ENCODE data around the gene PHF2. TPM values are rescaled to one million over a fixed set of nuclear protein-coding genes. Genes with fewer than 3 reads are reported as not detected.
A peak's percentile ranks its signal among the peaks of the same experiment; 100 is the strongest.

The PHF2 gene
- total and polyA plus RNA-seq, 3 experiments from 2014 or later, result 3.0 to 25.0 (median 22.4) TPM

- H3K4me3 ChIP-seq (ENCODE audit: low read length), result no peak overlapping the region
- H3K27ac Mint-ChIP-seq, result peak overlapping the region in 3 of 8 donors; percentile 19 to 83 (median 61)
- ChIA-PET CTCF (no interaction called here), POLR2A (no interaction called here)
- H3K27ac ChIP-seq (ENCODE audit: low read depth, low read length), result no peak overlapping the region
- H3K27me3 Mint-ChIP-seq, result no peaks in the 10 kb centered on the region
- H3K36me3 Mint-ChIP-seq, result peaks cover 5 to 28% (median 17%) of the 10 kb centered on the region in 3 donors
- H3K9me3 ChIP-seq (ENCODE audit: low read length), result peaks cover 7% of the 10 kb centered on the region
- H3K36me3 ChIP-seq (ENCODE audit: insufficient read depth, low read length), result no peaks in the 10 kb centered on the region
- peaks cover 31 to 48% (median 32%) of the 10 kb centered on the region in 3 donors for H3K4me1 Mint-ChIP-seq
- H3K4me3 Mint-ChIP-seq, result peak overlapping the region in 1 of 7 donors; percentile 3
- no peaks in the 10 kb centered on the region for H3K27me3 ChIP-seq (ENCODE audit: insufficient read depth, low read length, poor library complexity, severe bottlenecking)
- DNase-seq, result no peak
- H3K4me1 ChIP-seq (ENCODE audit: insufficient read depth, low read length), result no peaks in the 10 kb centered on the region
- peaks cover 19 to 28% (median 23%) of the 10 kb centered on the region in 5 donors for H3K9me3 Mint-ChIP-seq
Observed at GRCh38 chr9:93612796-93613154, 36.4 kb downstream of the PHF2 start.

DNA sequence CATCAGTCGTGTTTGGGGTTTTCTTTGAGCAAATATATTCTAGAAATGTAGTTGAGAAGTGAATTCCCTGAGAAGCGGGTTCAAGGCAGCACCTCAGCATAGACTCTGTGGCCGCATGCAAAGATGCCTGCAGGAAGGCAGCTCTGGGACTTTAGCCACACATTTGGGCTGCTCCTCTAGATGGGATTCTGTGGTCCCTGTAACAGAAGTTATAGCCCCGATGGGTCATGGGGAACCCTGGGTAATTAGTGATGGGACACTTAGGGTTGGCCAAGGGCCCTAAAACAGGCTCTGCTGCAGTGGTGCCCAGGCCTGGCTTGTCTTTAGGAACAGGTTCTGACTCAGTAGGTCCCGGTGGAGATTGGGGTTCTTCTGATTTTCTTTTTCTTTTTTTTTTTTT, 36.8 kb downstream of the PHF2 start:
- peaks cover 31 to 51% (median 33%) of the 10 kb centered on the region in 3 donors for H3K4me1 Mint-ChIP-seq

DNA sequence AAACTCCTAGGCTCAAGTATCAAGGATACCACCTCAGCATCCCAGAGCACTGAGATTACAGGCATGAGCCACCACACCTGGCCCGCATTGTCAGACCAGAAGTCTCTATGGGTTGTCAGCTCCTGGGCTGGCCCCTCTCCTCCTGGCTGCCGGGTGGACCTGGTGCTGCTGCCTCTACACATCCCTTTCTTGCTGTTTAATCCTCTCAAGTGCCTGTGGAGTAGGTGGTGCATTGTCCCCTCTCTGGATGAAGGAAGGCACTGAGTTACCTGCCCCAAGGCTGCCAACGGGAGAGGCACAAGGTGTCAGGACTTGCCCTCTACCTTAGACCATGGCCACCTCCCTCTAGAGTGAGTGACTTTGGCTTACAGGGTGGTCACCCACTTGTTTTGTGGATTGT, 37.4 kb downstream of the PHF2 start:
- Histone ChIP-seq H3K9me3 (ENCODE audit: low read length) (peaks cover 7% of the 10 kb centered on the region), H3K4me1 (ENCODE audit: insufficient read depth, low read length) (no peaks in the 10 kb centered on the region), H3K27me3 (ENCODE audit: insufficient read depth, low read length, poor library complexity, severe bottlenecking) (no peaks in the 10 kb centered on the region), H3K36me3 (ENCODE audit: insufficient read depth, low read length) (no peaks in the 10 kb centered on the region), H3K27ac (ENCODE audit: low read depth, low read length) (no peak overlapping the region), H3K4me3 (ENCODE audit: low read length) (no peak overlapping the region)
- POLR2A ChIA-PET, result no interaction called here
- Mint-ChIP-seq H3K27me3 (no peaks in the 10 kb centered on the region), H3K4me3 (no peak overlapping the region), H3K36me3 (peaks cover 5 to 23% (median 21%) of the 10 kb centered on the region in 3 donors), H3K27ac (no peak overlapping the region), H3K9me3 (peaks cover 13 to 23% (median 20%) of the 10 kb centered on the region in 5 donors), H3K4me1 (peaks cover 31 to 57% (median 39%) of the 10 kb centered on the region in 3 donors)
- CTCF ChIA-PET, result no interaction called here
- no peak for DNase-seq

More for the DNA sequence above, 36.8 kb downstream of the PHF2 start:
- H3K36me3 Mint-ChIP-seq, result peaks cover 5 to 28% (median 20%) of the 10 kb centered on the region in 3 donors
- CTCF ChIA-PET, result no interaction called here
- POLR2A ChIA-PET, result no interaction called here
- no peak for DNase-seq
- no peaks in the 10 kb centered on the region for H3K4me1 ChIP-seq (ENCODE audit: insufficient read depth, low read length)
- H3K27ac Mint-ChIP-seq, result peak overlapping the region in 1 of 8 donors; percentile 83
- no peak overlapping the region for H3K27ac ChIP-seq (ENCODE audit: low read depth, low read length)
- H3K36me3 ChIP-seq (ENCODE audit: insufficient read depth, low read length), result no peaks in the 10 kb centered on the region
- H3K27me3 ChIP-seq (ENCODE audit: insufficient read depth, low read length, poor library complexity, severe bottlenecking), result no peaks in the 10 kb centered on the region
- peaks cover 17 to 27% (median 21%) of the 10 kb centered on the region in 5 donors for H3K9me3 Mint-ChIP-seq
- peaks cover 7% of the 10 kb centered on the region for H3K9me3 ChIP-seq (ENCODE audit: low read length)
- no peak overlapping the region for H3K4me3 ChIP-seq (ENCODE audit: low read length)
- no peaks in the 10 kb centered on the region for H3K27me3 Mint-ChIP-seq
- no peak overlapping the region for H3K4me3 Mint-ChIP-seq

DNA sequence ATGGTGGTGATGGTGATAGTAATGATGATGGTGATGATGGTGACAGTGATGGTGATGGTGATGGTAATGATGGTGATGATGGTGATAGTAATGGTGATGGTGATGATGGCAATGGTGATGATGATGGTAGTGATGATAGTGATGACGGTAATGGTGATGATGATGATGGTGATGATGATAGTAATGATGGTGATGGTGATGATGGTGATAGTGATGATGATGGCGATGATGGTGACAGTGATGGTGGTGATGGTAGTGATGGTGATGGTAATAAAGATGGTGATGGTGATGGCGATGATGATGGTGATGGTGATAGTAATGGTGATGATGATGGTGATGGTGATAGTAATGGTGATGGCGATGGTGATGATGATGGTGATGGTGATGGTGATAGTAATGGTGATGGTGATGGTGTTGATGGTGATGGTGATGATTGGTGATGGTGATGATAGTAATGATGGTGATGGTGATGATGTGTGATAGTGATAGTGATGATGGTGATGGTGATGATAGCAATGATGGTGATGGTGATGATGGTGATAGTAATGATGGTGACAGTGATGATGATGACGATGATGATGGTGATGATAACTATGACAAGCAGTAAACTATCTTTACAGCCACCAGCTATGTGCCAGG, 38.6 kb downstream of the PHF2 start:
- peaks cover 4 to 15% (median 12%) of the 10 kb centered on the region in 3 donors for H3K36me3 Mint-ChIP-seq
- H3K9me3 Mint-ChIP-seq, result peaks cover 6 to 12% (median 8%) of the 10 kb centered on the region in 5 donors
- H3K4me3 Mint-ChIP-seq, result no peak overlapping the region
- H3K27me3 Mint-ChIP-seq, result no peaks in the 10 kb centered on the region
- ChIA-PET CTCF (no interaction called here), POLR2A (no interaction called here)
- peaks cover 5% of the 10 kb centered on the region for H3K9me3 ChIP-seq (ENCODE audit: low read length)
- peaks cover 28 to 56% (median 37%) of the 10 kb centered on the region in 3 donors for H3K4me1 Mint-ChIP-seq
- DNase-seq, result no peak
- H3K36me3 ChIP-seq (ENCODE audit: insufficient read depth, low read length), result no peaks in the 10 kb centered on the region
- H3K27ac Mint-ChIP-seq, result no peak overlapping the region
- no peaks in the 10 kb centered on the region for H3K27me3 ChIP-seq (ENCODE audit: insufficient read depth, low read length, poor library complexity, severe bottlenecking)
- no peak overlapping the region for H3K27ac ChIP-seq (ENCODE audit: low read depth, low read length)
- H3K4me3 ChIP-seq (ENCODE audit: low read length), result no peak overlapping the region
- no peaks in the 10 kb centered on the region for H3K4me1 ChIP-seq (ENCODE audit: insufficient read depth, low read length)

DNA sequence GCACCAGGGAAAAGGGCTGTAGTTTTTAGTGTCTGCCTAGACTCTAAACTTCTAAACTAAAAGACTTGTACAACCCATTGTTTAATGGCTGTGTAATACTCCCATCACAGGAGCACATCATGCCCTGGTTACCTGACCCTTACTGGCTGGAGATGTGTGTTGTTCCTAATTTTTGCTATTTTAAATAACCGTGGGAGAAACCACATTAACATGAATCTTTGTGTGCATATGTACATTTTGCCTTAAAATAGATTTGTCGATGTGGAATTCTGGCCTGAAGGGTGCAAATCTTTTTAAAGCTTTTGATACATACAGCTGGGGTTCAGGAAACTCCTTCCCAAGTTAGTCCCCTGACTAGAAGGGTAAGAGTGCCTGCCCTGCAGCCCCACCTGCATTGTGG, 39.7 kb downstream of the PHF2 start:
- Histone ChIP-seq H3K4me3 (ENCODE audit: low read length) (no peak overlapping the region), H3K27me3 (ENCODE audit: insufficient read depth, low read length, poor library complexity, severe bottlenecking) (no peaks in the 10 kb centered on the region), H3K4me1 (ENCODE audit: insufficient read depth, low read length) (no peaks in the 10 kb centered on the region), H3K9me3 (ENCODE audit: low read length) (no peaks in the 10 kb centered on the region), H3K36me3 (ENCODE audit: insufficient read depth, low read length) (no peaks in the 10 kb centered on the region), H3K27ac (ENCODE audit: low read depth, low read length) (no peak overlapping the region)
- Mint-ChIP-seq H3K4me1 (peaks cover 29 to 66% (median 38%) of the 10 kb centered on the region in 3 donors), H3K9me3 (peaks cover 0 to 3% (median 0%) of the 10 kb centered on the region in 5 donors), H3K27ac (peak overlapping the region in 1 of 8 donors; percentile 82), H3K4me3 (no peak overlapping the region), H3K27me3 (no peaks in the 10 kb centered on the region), H3K36me3 (peaks cover 1 to 9% (median 3%) of the 10 kb centered on the region in 3 donors)
- ChIA-PET POLR2A (no interaction called here), CTCF (no interaction called here)
- DNase-seq, result no peak

DNA sequence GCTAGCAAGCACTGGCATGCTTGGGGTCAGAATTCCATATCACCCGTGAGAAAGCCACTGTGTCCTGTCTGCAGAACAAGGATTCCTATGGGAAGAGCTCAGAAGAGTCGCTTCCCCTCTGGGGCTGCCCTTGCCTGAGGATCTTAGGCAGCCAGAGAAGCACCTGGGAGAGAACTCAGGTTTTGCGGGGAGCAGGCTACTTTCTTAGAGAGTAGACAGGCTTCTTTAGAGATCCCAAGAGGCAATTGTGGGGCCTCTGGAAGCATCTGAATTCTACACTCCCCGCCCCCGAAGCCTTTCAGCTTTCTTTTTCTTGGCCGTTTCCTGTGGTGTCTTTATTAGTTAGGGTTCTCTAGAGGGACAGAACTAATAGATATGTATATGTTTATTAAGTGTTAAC, 40.9 kb downstream of the PHF2 start:
- ChIA-PET POLR2A (no interaction called here), CTCF (no interaction called here)

GRCh38 chr9:93619272-93619775, 42.9 kb downstream of the PHF2 start:
- H3K4me3 Mint-ChIP-seq, result no peak overlapping the region

More for the DNA sequence above, 40.9 kb downstream of the PHF2 start:
- no peak for DNase-seq
- H3K27ac ChIP-seq (ENCODE audit: low read depth, low read length), result no peak overlapping the region
- Mint-ChIP-seq H3K4me1 (peaks cover 29 to 67% (median 39%) of the 10 kb centered on the region in 3 donors), H3K9me3 (no peaks in the 10 kb centered on the region), H3K36me3 (peaks cover 0 to 4% (median 0%) of the 10 kb centered on the region in 3 donors), H3K27ac (peak overlapping the region in 1 of 8 donors; percentile 60), H3K27me3 (no peaks in the 10 kb centered on the region), H3K4me3 (no peak overlapping the region)
- no peaks in the 10 kb centered on the region for H3K27me3 ChIP-seq (ENCODE audit: insufficient read depth, low read length, poor library complexity, severe bottlenecking)
- H3K4me1 ChIP-seq (ENCODE audit: insufficient read depth, low read length), result no peaks in the 10 kb centered on the region
- no peak overlapping the region for H3K4me3 ChIP-seq (ENCODE audit: low read length)
- no peaks in the 10 kb centered on the region for H3K36me3 ChIP-seq (ENCODE audit: insufficient read depth, low read length)
- no peaks in the 10 kb centered on the region for H3K9me3 ChIP-seq (ENCODE audit: low read length)

DNA sequence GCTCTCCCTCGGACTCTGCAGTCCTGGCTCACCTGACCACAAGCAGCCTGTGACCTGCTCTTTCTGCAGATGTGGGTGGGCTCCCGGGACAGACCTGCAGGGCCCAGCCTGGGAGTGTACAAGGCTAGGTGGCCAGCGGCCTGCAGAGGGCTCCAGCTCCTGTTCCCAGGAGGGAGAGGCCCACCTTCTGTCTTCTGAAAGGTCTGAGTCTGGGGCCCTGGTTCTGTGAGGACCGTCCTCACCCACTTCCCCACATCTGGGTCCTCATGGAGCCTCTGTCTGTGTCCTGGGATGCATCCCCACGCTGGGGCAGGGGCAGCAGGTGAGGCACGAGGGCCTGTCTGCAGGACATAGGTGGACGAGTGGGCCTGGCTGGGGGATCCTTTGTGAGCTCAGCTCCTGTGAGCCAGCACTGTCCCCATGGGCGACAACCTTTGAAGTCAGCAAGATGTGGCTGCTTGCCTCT, 43.7 kb downstream of the PHF2 start:
- no peaks in the 10 kb centered on the region for H3K27me3 ChIP-seq (ENCODE audit: insufficient read depth, low read length, poor library complexity, severe bottlenecking)
- POLR2A ChIA-PET, result no interaction called here
- no peak for DNase-seq
- H3K36me3 ChIP-seq (ENCODE audit: insufficient read depth, low read length), result no peaks in the 10 kb centered on the region
- H3K4me3 ChIP-seq (ENCODE audit: low read length), result no peak overlapping the region
- H3K36me3 Mint-ChIP-seq, result peaks cover 0 to 4% (median 0%) of the 10 kb centered on the region in 3 donors
- H3K4me1 ChIP-seq (ENCODE audit: insufficient read depth, low read length), result no peaks in the 10 kb centered on the region
- H3K27ac Mint-ChIP-seq, result no peak overlapping the region
- H3K4me3 Mint-ChIP-seq, result no peak overlapping the region
- no peaks in the 10 kb centered on the region for H3K9me3 Mint-ChIP-seq
- no peak overlapping the region for H3K27ac ChIP-seq (ENCODE audit: low read depth, low read length)
- peaks cover 31 to 62% (median 43%) of the 10 kb centered on the region in 3 donors for H3K4me1 Mint-ChIP-seq
- H3K9me3 ChIP-seq (ENCODE audit: low read length), result no peaks in the 10 kb centered on the region
- CTCF ChIA-PET, result no interaction called here
- no peaks in the 10 kb centered on the region for H3K27me3 Mint-ChIP-seq

More at GRCh38 chr9:93619272-93619775, 42.9 kb downstream of the PHF2 start:
- Histone ChIP-seq H3K4me1 (ENCODE audit: insufficient read depth, low read length) (no peaks in the 10 kb centered on the region), H3K36me3 (ENCODE audit: insufficient read depth, low read length) (no peaks in the 10 kb centered on the region), H3K4me3 (ENCODE audit: low read length) (no peak overlapping the region), H3K9me3 (ENCODE audit: low read length) (no peaks in the 10 kb centered on the region), H3K27ac (ENCODE audit: low read depth, low read length) (no peak overlapping the region), H3K27me3 (ENCODE audit: insufficient read depth, low read length, poor library complexity, severe bottlenecking) (no peaks in the 10 kb centered on the region)
- CTCF ChIA-PET, result no interaction called here
- Mint-ChIP-seq H3K27me3 (no peaks in the 10 kb centered on the region), H3K9me3 (no peaks in the 10 kb centered on the region), H3K36me3 (peaks cover 0 to 4% (median 0%) of the 10 kb centered on the region in 3 donors), H3K27ac (no peak overlapping the region), H3K4me1 (peaks cover 31 to 62% (median 43%) of the 10 kb centered on the region in 3 donors)
- no peak for DNase-seq
- POLR2A ChIA-PET, result no interaction called here
